Adrenal gland (tissue), 5 donors: Measurements from ENCODE around the gene LSAMP.

Source experiments
- CTCF ChIP-seq, 6 experiments: fragments of 450-650 bp in 4 of 6; fragments of 200-600 bp in 2 of 6; sonication (generic) in 1 of 6; IDR thresholded peaks; 1 replicate in 5 of 6; 2 replicates in 1 of 6; pipeline versions ENCODE4 v1.5.1 to v1.8.0; 2016 to 2021; ENCODE audit warnings: antibody characterized with exemption in 6 of 6, mild to moderate bottlenecking in 2 of 6, moderate library complexity in 1 of 6
- POLR2A ChIP-seq, 2 donors: fragments of 450-650 bp; IDR thresholded peaks; one replicate each; pipeline ENCODE4 v1.6.1; 2017; ENCODE audit warnings: antibody characterized with exemption in 2 of 2, mild to moderate bottlenecking in 2 of 2, moderate library complexity in 1 of 2
- donor health status: DM: no; HTN: no; CAD: no.

GRCh38 chr3:115814778-115815380, 630.4 kb downstream of the LSAMP start:
- TF ChIP-seq CTCF (IDR thresholded peaks at IDR 0.05) (peak; percentile 86 to 97 (median 86)), POLR2A (IDR thresholded peaks at IDR 0.05) (no peak)
